Measurements from ENCODE around the gene USP13.
A peak's percentile ranks its signal among the peaks of the same experiment; 100 is the strongest.

The USP13 gene

DNA sequence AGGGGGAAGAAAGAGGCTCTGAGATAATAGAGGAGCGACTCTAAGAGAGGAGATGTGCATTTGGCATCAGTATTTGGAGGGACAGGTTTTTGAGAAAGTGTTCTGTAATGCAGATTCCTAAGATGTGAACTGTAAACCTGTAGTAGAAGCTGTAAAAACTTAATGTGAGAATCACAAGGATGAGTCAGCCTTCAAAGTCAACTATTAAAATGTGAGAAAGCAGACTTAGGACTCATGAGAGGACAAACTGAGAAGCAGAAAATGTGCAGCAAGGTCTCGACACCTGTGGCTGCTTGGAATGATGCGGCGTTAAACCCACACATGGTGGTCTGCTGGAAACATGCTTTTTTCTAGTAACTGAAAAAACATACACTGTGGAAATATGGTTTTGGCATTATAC lies 36.0 kb downstream of the USP13 start:
- in situ Hi-C loops (cut with MboI; ENCODE audit: low pct_unique_long_range_greater_than_20kb, low sequenced_read_pairs): no loop called here
- no peak for DNase-seq

DNA sequence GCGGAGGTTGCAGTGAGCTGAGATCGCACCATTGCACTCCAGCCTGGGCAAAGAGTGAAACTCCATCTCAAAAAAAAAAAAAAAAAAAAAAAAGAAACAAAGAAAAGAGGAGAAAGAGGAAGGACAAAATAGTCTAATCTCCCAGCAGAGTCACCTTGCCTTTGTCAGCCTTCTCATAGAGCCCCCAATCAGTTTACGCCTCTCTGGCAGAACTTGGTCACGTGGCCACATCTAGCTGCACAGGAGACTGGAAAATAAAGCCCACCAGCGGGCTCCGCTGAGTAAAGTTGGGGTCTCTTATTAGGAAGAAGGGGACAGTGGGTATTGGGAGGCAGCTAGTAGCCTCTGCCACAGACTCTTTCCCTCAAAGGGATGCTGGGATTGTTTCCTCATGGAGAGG lies 41.9 kb downstream of the USP13 start:
- in situ Hi-C loops (cut with MboI; ENCODE audit: low pct_unique_long_range_greater_than_20kb, low sequenced_read_pairs): no loop called here
- no peak for DNase-seq

DNA sequence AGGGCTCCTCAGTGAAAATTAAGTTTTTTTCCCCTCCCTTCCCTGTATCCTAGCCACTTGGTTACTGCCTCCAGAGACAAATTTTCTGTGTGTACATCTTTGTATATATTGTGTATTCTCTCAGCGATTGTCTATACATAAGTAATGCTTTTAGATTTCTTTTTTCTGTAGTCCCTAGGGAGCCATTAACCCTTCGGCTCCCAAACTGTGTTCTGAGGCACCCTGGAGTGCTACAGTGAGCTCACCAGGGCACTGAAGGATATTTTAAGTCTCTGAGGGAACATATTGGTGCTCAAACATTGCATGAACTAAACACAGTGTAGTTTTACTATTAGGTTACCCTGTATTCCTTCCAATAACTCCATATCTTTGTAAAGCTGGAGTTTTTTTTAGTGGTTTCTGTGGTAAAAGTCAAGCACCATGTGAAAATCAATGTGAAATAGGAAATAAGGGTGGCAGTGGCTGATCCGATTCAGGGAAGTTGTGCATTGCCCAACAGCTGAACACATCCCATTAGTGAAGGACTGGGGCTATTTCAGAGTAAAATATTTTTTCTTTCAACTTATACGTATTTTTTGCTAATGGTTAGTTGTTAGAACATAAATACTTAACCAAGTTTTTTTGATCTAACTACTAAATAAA lies 43.0 kb downstream of the USP13 start:
- in situ Hi-C loops (cut with MboI; ENCODE audit: low pct_unique_long_range_greater_than_20kb, low sequenced_read_pairs): no loop called here
- DNase-seq: peak; percentile 63

DNA sequence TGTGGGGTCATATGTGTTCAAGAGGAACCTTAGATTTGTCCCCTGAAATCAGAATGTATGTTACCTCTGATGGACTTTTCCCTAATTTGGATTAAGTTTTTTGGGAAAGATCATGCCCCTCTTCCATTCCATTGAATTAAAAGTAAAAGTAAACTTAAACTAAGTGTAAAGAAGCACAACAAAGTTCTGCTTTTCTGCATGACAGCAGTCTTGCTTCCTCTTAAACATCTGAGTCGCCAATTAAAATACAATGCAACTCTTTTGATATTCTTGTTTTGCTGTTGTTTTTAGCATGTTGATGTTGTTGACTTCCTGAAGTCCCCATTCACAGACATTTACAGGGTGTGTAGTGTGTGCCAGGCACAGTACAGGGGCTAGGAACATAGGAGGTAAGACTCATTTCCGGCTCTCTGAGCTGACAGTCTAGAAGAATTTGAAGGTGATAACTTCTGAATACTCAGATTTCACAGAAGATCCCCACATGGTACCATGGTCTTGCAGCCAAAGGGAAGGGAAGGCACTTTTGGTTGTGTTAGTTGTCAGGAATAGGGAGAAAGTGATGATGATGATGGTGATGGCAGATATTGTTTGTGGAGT lies 45.0 kb downstream of the USP13 start:
- in situ Hi-C loops (cut with MboI; ENCODE audit: low pct_unique_long_range_greater_than_20kb, low sequenced_read_pairs): no loop called here
- DNase-seq: no peak

DNA sequence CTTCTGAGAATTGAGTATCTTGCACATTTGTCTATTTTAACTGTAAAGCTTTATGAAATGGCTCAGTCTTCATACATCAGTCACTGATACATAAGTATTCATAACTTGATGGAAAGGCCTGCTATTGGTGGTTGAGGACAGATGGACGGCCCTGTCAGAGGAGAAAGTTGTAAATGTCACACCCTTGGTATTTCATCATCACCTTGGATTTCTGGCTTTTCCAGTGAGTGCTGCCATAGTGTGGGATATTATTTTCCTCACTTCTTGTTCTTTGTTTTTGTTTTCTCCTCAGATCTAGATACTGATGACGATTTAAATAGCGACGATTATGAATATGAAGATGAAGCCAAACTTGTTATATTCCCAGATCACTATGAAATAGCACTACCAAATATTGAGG lies 47.9 kb downstream of the USP13 start:
- no peak for DNase-seq
- in situ Hi-C loops (cut with MboI; ENCODE audit: low pct_unique_long_range_greater_than_20kb, low sequenced_read_pairs): no loop called here

DNA sequence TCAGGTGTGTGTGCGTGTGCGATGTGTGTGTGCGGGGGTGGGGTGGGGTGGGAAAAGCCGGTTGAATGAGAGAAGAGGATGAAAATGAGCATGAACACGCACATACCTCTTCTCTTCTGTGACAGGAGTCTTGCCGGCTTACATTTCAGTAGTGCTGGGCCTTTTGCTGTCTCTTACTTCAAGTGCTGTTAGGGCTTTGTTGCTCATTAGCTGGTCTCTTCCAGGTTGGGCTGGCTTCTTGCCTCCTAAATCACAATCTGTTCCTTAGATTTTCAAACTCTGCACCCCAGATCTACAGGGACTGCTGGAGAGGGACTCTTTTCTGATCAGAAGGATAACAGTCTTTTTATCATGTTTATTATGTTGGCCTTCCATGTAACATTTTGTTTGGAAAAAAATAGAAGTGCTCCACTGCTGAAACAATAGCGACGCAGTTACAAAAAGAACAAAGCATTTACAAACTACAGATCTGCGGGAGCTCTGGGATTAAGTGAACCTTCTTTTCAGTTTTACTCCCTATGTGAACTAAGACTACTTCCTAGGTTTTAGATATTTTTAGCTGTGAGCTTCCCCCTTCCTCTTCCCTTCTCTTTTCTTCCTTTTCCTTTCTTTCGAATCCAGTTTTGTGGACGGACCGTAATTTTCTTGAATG lies 48.5 kb downstream of the USP13 start:
- in situ Hi-C loops (cut with MboI; ENCODE audit: low pct_unique_long_range_greater_than_20kb, low sequenced_read_pairs): no loop called here
- no peak for DNase-seq

DNA sequence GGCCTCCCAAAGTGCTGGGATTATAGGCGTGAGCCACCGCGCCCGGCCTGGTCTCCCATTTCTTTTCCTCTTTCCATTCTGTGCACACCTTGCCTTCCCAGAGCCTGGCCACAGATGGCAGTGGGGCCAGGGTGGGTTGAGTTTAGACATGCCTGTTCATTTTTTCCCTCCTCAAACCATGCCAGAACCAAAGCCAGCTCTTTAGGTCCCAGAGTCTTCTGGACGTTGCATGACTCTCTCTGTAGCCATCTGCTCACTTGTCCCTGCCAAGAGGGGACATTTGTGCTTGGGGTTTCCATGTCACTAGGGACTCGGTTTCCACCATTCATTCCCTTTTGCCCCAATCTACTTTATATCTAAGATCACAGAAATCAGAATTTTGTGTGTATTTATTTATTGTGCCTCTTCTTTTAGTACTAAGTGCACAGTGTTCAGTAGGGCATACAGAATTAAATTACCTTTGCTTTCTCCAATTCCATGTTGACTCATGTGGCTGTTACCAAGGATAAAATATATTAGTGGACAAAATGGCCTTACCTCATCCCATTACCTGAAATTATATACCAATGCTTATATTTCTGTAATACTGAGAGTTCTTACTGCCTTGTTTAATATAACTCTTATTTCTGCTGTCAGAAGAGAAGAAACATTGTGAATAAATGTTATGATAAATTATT lies 49.6 kb downstream of the USP13 start:
- in situ Hi-C loops (cut with MboI; ENCODE audit: low pct_unique_long_range_greater_than_20kb, low sequenced_read_pairs): no loop called here
- DNase-seq: no peak

DNA sequence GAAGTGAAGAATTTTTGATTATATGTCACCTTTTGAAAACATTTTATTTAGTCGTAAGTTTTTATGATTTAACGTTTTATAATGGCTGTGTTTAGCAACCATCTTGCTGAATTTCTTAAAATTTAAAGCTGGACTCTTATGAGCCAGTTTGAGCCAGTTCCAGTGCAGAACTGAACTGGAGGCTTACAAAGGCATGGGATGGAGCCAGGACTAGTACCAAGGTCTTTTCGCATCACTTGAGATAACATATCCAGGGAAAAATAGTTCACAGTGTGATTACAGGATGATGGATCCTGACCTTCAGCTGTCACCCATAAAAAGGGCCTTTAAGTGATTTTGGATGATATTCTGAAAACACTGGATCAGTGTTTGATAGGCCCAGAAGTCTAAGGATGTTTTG lies 51.0 kb downstream of the USP13 start:
- in situ Hi-C loops (cut with MboI; ENCODE audit: low pct_unique_long_range_greater_than_20kb, low sequenced_read_pairs): no loop called here
- DNase-seq: no peak

DNA sequence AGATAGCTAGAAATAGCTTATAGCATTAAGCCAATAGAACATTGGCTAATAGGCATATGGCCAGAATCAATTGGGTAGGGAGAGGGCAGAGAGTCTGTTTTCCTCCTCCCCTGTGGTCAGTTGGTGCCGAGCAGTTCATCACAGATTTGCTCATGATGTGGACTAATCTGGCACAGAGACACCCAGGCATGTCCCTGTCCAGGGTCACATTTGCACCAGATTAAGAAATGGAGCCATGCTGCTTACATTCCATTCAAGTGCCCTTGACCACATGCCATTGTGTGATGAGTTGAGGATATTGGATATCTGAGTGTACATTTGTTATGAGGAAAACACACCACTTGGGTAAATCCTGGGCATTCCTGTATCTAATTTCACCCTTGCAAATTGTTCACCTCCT lies 53.4 kb downstream of the USP13 start:
- in situ Hi-C loops (cut with MboI; ENCODE audit: low pct_unique_long_range_greater_than_20kb, low sequenced_read_pairs): no loop called here
- DNase-seq: no peak

DNA sequence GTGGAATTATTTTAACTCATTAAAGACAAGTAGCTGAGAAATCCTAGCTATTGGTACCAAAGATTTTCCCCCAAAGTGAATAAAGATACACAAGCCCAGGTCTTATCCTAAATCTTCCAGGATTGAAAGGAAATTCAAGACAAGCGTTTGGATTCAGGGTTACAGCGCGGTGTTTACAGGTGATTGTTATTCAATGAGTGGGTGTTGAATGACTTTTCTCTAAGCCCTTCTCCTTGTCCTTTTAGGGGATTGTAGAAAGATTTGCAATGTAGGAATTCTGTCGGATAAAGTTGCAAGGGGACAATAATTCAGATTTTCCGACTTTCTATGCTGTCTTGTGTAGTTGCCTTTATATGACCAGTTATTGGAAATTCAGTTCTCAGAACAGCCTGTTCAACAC lies 57.2 kb downstream of the USP13 start:
- DNase-seq: no peak
- in situ Hi-C loops (cut with MboI; ENCODE audit: low pct_unique_long_range_greater_than_20kb, low sequenced_read_pairs): no loop called here

DNA sequence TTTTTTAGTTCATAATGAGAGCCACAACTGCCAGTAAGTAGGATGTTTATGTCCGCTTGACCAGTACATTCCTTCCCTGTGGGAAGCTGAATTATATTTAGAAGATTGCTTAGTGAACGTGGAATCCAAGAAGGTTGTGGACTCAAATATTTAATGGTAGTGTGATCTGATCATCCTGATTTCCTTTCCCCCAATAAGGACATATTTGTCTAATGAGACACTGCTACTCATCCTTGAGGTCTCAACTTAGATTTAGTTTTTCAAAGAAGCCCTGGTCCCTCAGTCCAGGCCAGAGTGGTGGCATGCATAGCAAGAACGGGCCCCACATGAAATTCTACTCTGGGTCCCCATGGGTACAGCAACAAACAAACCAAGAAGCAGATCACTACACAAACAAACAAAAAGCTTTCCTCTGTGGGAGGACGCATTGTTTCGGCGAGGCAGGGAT lies 60.8 kb downstream of the USP13 start:
- DNase-seq: no peak
- in situ Hi-C loops (cut with MboI; ENCODE audit: low pct_unique_long_range_greater_than_20kb, low sequenced_read_pairs): no loop called here

DNA sequence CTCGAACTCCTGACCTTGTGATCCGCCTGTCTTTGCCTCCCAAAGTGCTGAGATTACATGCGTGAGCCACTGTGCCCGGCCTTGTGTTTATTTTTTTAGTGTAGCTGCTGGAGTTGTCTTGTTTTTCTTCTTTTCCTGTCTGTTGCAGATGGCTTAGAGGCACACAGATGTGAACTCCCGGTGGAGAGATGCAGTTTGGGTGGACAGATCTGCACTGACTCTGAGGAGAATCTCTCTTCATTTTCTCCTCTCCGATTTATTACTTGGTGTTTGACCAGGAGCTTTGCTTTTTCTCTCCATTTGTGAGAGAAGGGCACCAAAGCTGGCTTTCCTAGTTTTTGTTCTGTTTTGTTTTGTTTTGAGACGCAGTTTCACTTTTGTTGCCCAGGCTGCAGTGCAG lies 62.7 kb downstream of the USP13 start:
- in situ Hi-C loops (cut with MboI; ENCODE audit: low pct_unique_long_range_greater_than_20kb, low sequenced_read_pairs): no loop called here
- no peak for DNase-seq

DNA sequence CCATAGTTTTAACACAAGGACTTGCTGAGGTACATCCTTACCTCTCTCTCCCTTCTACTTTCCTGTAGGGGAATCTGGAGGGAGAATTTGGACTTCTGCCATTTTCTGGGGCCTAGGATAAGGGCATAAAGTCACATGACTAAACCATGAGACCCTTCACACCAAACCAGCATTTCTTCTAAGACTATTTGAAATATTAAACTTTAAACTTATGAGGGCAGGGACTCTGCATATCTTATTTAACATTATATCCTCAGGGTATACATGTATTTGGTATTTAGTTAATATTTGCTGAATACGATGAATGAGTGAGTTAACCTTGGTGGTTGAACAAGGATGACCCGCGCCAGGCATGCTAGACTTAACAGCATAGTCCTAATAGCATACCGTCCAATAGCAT lies 63.4 kb downstream of the USP13 start:
- no peak for DNase-seq
- in situ Hi-C loops (cut with MboI; ENCODE audit: low pct_unique_long_range_greater_than_20kb, low sequenced_read_pairs): no loop called here

DNA sequence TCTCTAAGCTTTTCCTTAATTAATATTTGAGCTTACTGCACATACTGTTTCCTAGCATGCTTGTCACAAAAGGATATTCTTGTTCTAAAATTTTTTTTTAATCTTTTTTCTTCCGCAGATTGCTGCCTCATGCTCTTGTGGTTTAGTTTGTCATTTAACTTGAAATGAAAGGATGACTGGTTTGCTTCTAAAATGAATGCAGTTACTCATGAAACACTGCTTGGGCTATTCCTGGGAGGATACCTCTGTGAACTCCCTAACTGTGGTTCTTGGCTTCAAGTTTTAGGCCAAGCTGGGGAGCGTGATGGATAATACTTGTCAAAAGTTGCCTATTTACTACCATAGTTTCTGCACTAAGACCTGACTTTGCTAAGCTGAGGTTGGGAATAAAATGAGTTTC lies 64.0 kb downstream of the USP13 start:
- in situ Hi-C loops (cut with MboI; ENCODE audit: low pct_unique_long_range_greater_than_20kb, low sequenced_read_pairs): no loop called here
- no peak for DNase-seq

DNA sequence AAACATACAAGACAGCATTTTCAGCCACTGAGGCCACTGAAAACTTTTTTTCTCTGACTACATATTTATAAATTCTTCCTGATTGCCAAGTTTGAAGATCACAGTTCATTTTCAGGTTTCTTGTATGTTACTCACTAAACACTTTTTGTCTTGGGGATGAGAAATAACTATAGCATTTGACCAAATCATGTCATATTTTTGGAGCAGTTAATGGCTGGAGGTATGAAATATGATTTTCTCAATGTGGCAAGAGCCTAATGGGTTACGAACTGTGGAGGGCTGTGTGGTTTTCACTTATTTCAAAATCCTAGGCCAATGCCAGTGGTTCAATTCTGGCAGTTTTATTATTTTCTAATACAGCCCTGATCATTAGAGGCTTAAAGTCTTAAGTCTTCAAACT lies 64.4 kb downstream of the USP13 start:
- in situ Hi-C loops (cut with MboI; ENCODE audit: low pct_unique_long_range_greater_than_20kb, low sequenced_read_pairs): no loop called here
- no peak for DNase-seq

DNA sequence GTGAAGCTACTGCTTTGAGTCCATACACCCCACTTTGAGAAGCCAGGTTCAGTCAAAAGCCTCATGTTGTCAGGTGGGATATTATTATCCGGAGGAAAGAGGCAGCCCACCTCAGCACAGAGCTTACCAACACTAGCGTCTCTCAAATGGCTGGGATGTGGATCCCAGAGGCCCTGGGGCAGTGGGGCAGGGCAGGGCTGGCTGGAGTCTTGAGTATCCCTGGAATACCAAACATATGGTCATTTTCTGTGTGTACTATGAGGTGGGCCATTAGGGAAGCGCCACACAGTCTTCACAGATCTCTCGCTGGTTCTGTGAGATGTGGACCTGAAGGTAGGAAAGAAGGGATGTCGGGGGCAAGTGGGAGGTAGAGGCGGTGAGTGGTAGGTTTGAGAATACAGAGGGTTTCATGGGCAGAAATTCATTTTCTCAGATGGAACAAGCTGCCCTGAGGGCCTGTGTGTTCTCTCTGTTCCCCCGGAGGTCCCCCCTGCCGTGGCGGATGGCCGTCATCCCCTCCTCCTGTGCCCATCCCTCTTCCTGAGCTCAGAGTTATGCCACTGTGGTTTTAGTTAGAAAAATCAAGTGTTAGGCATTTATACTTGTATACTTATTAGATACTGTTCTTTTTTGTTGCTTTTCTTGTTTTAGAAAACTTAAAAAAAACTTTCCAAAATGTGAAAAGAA lies 66.4 kb downstream of the USP13 start:
- in situ Hi-C loops (cut with MboI; ENCODE audit: low pct_unique_long_range_greater_than_20kb, low sequenced_read_pairs): no loop called here
- DNase-seq: no peak

DNA sequence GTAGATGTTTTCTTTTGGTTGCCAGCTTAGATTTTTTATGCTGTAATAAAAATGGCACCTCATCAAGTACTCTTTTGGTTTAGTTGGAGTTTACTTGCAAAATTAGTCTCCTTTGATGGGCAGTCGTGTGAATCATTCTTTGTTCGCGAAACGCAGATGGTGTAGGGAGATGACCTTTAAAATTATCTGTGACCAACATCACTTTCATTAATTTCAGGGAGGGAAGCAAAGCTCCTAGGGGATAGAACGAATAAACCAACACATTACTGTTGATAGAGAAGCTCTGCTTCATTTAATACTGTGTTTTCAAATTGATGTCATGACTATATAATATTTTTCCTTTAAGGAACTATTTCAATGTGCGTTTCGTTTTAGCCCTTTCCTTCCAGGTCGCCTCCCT lies 67.4 kb downstream of the USP13 start:
- DNase-seq: no peak
- in situ Hi-C loops (cut with MboI; ENCODE audit: low pct_unique_long_range_greater_than_20kb, low sequenced_read_pairs): no loop called here

DNA sequence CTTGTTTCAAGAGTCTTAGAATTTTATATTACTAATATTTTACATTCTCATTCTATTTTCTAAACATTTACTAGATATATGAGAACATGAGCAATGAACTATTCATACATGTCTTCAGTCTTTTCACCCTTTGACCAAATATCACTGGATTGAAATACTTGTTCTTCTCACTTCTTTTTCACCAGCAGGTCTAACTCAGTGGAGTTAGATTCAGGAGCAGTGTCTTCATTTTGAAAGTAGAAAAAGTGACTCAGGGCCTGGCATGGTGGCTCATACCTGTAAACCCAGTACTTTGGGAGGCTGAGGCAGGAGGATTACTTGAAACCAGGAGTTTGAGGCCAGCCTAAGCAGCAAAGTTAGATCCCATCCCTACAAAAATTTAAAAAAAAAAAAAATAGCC lies 70.8 kb downstream of the USP13 start:
- in situ Hi-C loops (cut with MboI; ENCODE audit: low pct_unique_long_range_greater_than_20kb, low sequenced_read_pairs): no loop called here

DNA sequence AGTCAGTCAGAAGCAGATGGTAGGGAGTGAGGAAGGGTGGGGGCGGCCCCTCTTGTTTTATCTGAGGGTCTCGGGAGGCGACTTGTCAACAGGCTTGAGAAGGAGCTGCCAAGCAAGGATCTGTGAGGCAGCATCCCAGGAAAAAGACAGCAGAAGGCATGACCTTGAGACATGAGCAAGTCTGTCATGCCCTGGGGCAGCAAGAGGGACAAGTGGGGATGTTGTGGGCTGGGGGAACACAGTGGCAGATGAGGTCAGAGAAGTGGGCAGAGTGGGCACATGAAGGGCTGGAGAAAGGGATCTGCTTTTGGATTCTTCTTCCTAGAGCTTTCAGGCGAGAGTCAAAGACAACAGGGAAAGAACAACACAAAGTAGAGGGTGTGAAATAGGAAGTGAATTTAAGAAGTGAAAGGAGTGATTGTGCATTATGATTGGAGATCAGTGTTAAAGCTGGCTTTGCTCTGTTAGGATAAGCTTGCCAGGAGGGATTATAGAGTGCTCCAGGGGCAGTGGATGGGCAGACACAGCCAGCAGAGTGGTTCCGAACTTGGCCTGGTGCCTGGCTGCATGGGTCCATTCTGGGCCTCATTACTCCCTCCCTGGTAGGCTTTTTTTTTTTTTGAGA lies 73.3 kb downstream of the USP13 start:
- no peak for DNase-seq
- in situ Hi-C loops (cut with MboI; ENCODE audit: low pct_unique_long_range_greater_than_20kb, low sequenced_read_pairs): no loop called here

More for the DNA sequence above, 70.8 kb downstream of the USP13 start:
- DNase-seq: no peak
